ENCODE measurements around the gene B3GALT4. TPM values are rescaled to one million over a fixed set of nuclear protein-coding genes. Genes with fewer than 3 reads are reported as not detected.

Gene B3GALT4
- total RNA-seq, 1 experiment from 2014 or later, result 4.0 TPM

- Histone ChIP-seq H3K4me3 (ENCODE audit: low read depth, low read length, poor library complexity, severe bottlenecking) (no peak overlapping the region), H3K4me1 (ENCODE audit: insufficient read depth, low read length, poor library complexity, severe bottlenecking) (no peaks in the 10 kb centered on the region), H3K27me3 (replicated peaks; ENCODE audit: insufficient read depth, low read depth, low read length, poor library complexity) (no peaks in the 10 kb centered on the region), H3K36me3 (ENCODE audit: insufficient read depth, low read length, poor library complexity, severe bottlenecking) (no peaks in the 10 kb centered on the region), H3K9me3 (ENCODE audit: low read depth, low read length, poor library complexity, severe bottlenecking) (no peaks in the 10 kb centered on the region), H3K27ac (ENCODE audit: low read depth, low read length, poor library complexity, severe bottlenecking) (no peak overlapping the region)
- no peak for DNase-seq (ENCODE audit: low spot score)
- TF ChIP-seq, protein P1, sequence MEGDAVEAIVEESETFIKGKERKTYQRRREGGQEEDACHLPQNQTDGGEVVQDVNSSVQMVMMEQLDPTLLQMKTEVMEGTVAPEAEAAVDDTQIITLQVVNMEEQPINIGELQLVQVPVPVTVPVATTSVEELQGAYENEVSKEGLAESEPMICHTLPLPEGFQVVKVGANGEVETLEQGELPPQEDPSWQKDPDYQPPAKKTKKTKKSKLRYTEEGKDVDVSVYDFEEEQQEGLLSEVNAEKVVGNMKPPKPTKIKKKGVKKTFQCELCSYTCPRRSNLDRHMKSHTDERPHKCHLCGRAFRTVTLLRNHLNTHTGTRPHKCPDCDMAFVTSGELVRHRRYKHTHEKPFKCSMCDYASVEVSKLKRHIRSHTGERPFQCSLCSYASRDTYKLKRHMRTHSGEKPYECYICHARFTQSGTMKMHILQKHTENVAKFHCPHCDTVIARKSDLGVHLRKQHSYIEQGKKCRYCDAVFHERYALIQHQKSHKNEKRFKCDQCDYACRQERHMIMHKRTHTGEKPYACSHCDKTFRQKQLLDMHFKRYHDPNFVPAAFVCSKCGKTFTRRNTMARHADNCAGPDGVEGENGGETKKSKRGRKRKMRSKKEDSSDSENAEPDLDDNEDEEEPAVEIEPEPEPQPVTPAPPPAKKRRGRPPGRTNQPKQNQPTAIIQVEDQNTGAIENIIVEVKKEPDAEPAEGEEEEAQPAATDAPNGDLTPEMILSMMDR (conservative IDR thresholded peaks at IDR 0.05; ENCODE audit: low read depth, low read length), result no peak
- no peak for TF ChIP-seq EZH2 (IDR thresholded peaks at IDR 0.05; ENCODE audit: borderline replicate concordance, low read depth, low read length, poor library complexity, severe bottlenecking)
- ChIA-PET CTCF (no interaction called here), POLR2A (ENCODE audit: low non-redundant PET) (no interaction called here)
- no TSS peak for BruUV-seq (replicated peaks)
- intact Hi-C loops (cut with micrococcal nuclease; ENCODE audit: unreplicated experiment), result no loop called here
Measured at GRCh38 chr6:33236852-33237251, 40.1 kb upstream of the B3GALT4 start.

- no peak for DNase-seq (ENCODE audit: low spot score)
- CTCF ChIA-PET, result no interaction called here
- Histone ChIP-seq H3K27ac (ENCODE audit: low read depth, low read length, poor library complexity, severe bottlenecking) (no peak overlapping the region), H3K4me3 (ENCODE audit: low read depth, low read length, poor library complexity, severe bottlenecking) (no peak overlapping the region), H3K36me3 (ENCODE audit: insufficient read depth, low read length, poor library complexity, severe bottlenecking) (no peaks in the 10 kb centered on the region), H3K9me3 (ENCODE audit: low read depth, low read length, poor library complexity, severe bottlenecking) (no peaks in the 10 kb centered on the region), H3K27me3 (replicated peaks; ENCODE audit: insufficient read depth, low read depth, low read length, poor library complexity) (no peaks in the 10 kb centered on the region), H3K4me1 (ENCODE audit: insufficient read depth, low read length, poor library complexity, severe bottlenecking) (no peaks in the 10 kb centered on the region)
- intact Hi-C loops (cut with micrococcal nuclease; ENCODE audit: unreplicated experiment), result no loop called here
- no TSS peak for BruUV-seq (replicated peaks)
- no peak for TF ChIP-seq EZH2 (IDR thresholded peaks at IDR 0.05; ENCODE audit: borderline replicate concordance, low read depth, low read length, poor library complexity, severe bottlenecking)
- TF ChIP-seq, protein P1 (conservative IDR thresholded peaks at IDR 0.05; ENCODE audit: low read depth, low read length), result no peak
- POLR2A ChIA-PET (ENCODE audit: low non-redundant PET), result no interaction called here
Measured at GRCh38 chr6:33237741-33238140, 39.2 kb upstream of the B3GALT4 start.

- Histone ChIP-seq H3K4me1 (ENCODE audit: insufficient read depth, low read length, poor library complexity, severe bottlenecking) (no peaks in the 10 kb centered on the region), H3K27me3 (replicated peaks; ENCODE audit: insufficient read depth, low read depth, low read length, poor library complexity) (no peaks in the 10 kb centered on the region), H3K27ac (ENCODE audit: low read depth, low read length, poor library complexity, severe bottlenecking) (no peak overlapping the region), H3K36me3 (ENCODE audit: insufficient read depth, low read length, poor library complexity, severe bottlenecking) (no peaks in the 10 kb centered on the region), H3K4me3 (ENCODE audit: low read depth, low read length, poor library complexity, severe bottlenecking) (no peak overlapping the region), H3K9me3 (ENCODE audit: low read depth, low read length, poor library complexity, severe bottlenecking) (no peaks in the 10 kb centered on the region)
- ChIA-PET CTCF (interaction anchor here (0.7 kb wide), 1 partner anchor 233 kb away, joined by 3 read pairs; the partner anchor contains the start of gene HLA-DOA), POLR2A (ENCODE audit: low non-redundant PET) (no interaction called here)
- no TSS peak for BruUV-seq (replicated peaks)
- TF ChIP-seq EZH2 (IDR thresholded peaks at IDR 0.05; ENCODE audit: borderline replicate concordance, low read depth, low read length, poor library complexity, severe bottlenecking), result no peak
- TF ChIP-seq, protein P1 (conservative IDR thresholded peaks at IDR 0.05; ENCODE audit: low read depth, low read length), result no peak
- intact Hi-C loops (cut with micrococcal nuclease; ENCODE audit: unreplicated experiment), result no loop called here
- DNase-seq (ENCODE audit: low spot score), result no peak
Measured at GRCh38 chr6:33241968-33242367, 35.0 kb upstream of the B3GALT4 start.
